NCI-H1048 (cell line): ENCODE measurements around the gene ELMO1.
"Not testable (repeated sequence)": the region's sequence is repeated elsewhere in the genome, so short reads cannot be mapped to it uniquely, and the experiment has no call there.

Source experiments
- DNase-seq: peaks from one replicate; lab custom pipeline; 2025; lab: John Stamatoyannopoulos, UW

Gene ELMO1

GRCh38 chr7:36977878-36978277 lies 470.8 kb downstream of the ELMO1 start:
- DNase-seq: no peak

- not testable (repeated sequence) for DNase-seq
These were observed 475.1 kb downstream of the ELMO1 start for GRCh38 chr7:36973534-36973933.

- no peak for DNase-seq
These were observed 476.5 kb downstream of the ELMO1 start for GRCh38 chr7:36972140-36972518.

- DNase-seq: no peak
These were observed 477.0 kb downstream of the ELMO1 start for GRCh38 chr7:36971515-36972139.

GRCh38 chr7:36970551-36971514 lies 477.8 kb downstream of the ELMO1 start:
- no peak for DNase-seq

GRCh38 chr7:36969376-36969775 lies 479.3 kb downstream of the ELMO1 start:
- DNase-seq: no peak

- no peak for DNase-seq
These were observed 481.3 kb downstream of the ELMO1 start for GRCh38 chr7:36967387-36967786.

GRCh38 chr7:36966636-36967035 lies 482.0 kb downstream of the ELMO1 start:
- DNase-seq: no peak

- DNase-seq: no peak
These were observed 482.6 kb downstream of the ELMO1 start for GRCh38 chr7:36966039-36966438.

- DNase-seq: no peak
These were observed 483.0 kb downstream of the ELMO1 start for GRCh38 chr7:36965625-36966024.

- no peak for DNase-seq
These were observed 484.4 kb downstream of the ELMO1 start for GRCh38 chr7:36964297-36964696.

- no peak for DNase-seq
These were observed 486.3 kb downstream of the ELMO1 start for GRCh38 chr7:36962367-36962766.

- DNase-seq: no peak
These were observed 487.0 kb downstream of the ELMO1 start for GRCh38 chr7:36961693-36962092.

GRCh38 chr7:36961097-36961496 lies 487.6 kb downstream of the ELMO1 start:
- no peak for DNase-seq

- no peak for DNase-seq
These were observed 488.6 kb downstream of the ELMO1 start for GRCh38 chr7:36960105-36960504.

- no peak for DNase-seq
These were observed 490.4 kb downstream of the ELMO1 start for GRCh38 chr7:36958111-36958733.

GRCh38 chr7:36957620-36958019 lies 491.0 kb downstream of the ELMO1 start:
- DNase-seq: no peak

GRCh38 chr7:36956814-36957213 lies 491.9 kb downstream of the ELMO1 start:
- DNase-seq: no peak

GRCh38 chr7:36955456-36956129 lies 493.1 kb downstream of the ELMO1 start:
- no peak for DNase-seq

GRCh38 chr7:36951257-36951697 lies 497.4 kb downstream of the ELMO1 start:
- DNase-seq: no peak

GRCh38 chr7:36949711-36950600 lies 498.7 kb downstream of the ELMO1 start:
- DNase-seq: no peak
